Thyroid gland (tissue), 4 donors: ENCODE results near the gene MIER2. TPM values are rescaled to one million over a fixed set of nuclear protein-coding genes. Genes with fewer than 3 reads are reported as not detected.
"Not testable (repeated sequence)": the region's sequence is repeated elsewhere in the genome, so short reads cannot be mapped to it uniquely, and the experiment has no call there.

Experiments
- DNase-seq, 2 donors: peaks; one replicate each; pipeline ENCODE4 v3.0.0-alpha.2; 2019
- H3K27ac ChIP-seq, 3 donors: fragments of 200-600 bp; sonication (generic); 1 replicate in 2 of 3; 2 replicates in 1 of 3; pipeline ENCODE4 v1.5.1; 2016 to 2019; ENCODE audit warnings: mild to moderate bottlenecking in 1 of 3, moderate library complexity in 1 of 3
- H3K27me3 ChIP-seq: fragments of 200-600 bp; sonication (generic); one replicate; pipeline ENCODE4 v1.5.1; 2019
- H3K36me3 ChIP-seq, 2 donors: fragments of 200-600 bp; sonication (generic); one replicate each; pipeline ENCODE4 v1.5.1; 2016 to 2019
- H3K4me1 ChIP-seq, 2 donors: fragments of 200-600 bp; sonication (generic); one replicate each; pipeline ENCODE4 v1.5.1; 2017 to 2019
- H3K4me3 ChIP-seq, 3 donors: fragments of 200-600 bp; sonication (generic); replicated peaks in 1 of 3; 1 replicate in 2 of 3; 2 replicates in 1 of 3; pipeline ENCODE4 v1.5.1; 2016; ENCODE audit warnings: mild to moderate bottlenecking in 1 of 3
- H3K9me3 ChIP-seq: fragments of 200-600 bp; sonication (generic); one replicate; pipeline ENCODE4 v1.5.1; 2017
- POLR2A ChIP-seq, 2 donors: fragments of 450-650 bp; IDR thresholded peaks; one replicate each; pipeline ENCODE4 v1.6.1; 2017; ENCODE audit warnings: antibody characterized with exemption in 2 of 2, mild to moderate bottlenecking in 2 of 2, moderate library complexity in 1 of 2
- WGBS, 2 donors: methylation state at CpG; one replicate each; pipeline ENCODE4 v1.1.5; 2017; 5-methylcytosine and 5-hydroxymethylcytosine counted together
- intact Hi-C: fragments of 100-400 bp; cut with DNase I; formaldehyde crosslinking; loops from one replicate; pipeline ENCODE4 v1.15.1; 2023
- total RNA-seq, 4 donors: library from RNA; depleted of rRNA; stranded (reverse); fragments of >200 nt; gene quantifications; one replicate each; pipeline ENCODE4 v1.2.3, GENCODE V29; 2016
- TF ChIP-seq, protein P1 (sequence below), 6 experiments: fragments of 200-600 bp in 3 of 6; fragments of 450-650 bp in 3 of 6; sonication (generic) in 3 of 6; IDR thresholded peaks; one replicate each; pipeline ENCODE4 v1.5.1; 2016 to 2019; ENCODE audit warnings: antibody characterized with exemption in 6 of 6, mild to moderate bottlenecking in 2 of 6, inconsistent platforms in 1 of 6, moderate library complexity in 1 of 6

MIER2 gene
- total RNA-seq, 4 donors from 2014 or later = 9.0 to 20.1 (median 11.2) TPM

GRCh38 chr19:384799-385169 lies 40.2 kb upstream of the MIER2 start:
- 44 to 54% methylated on average over 9 of the region's 9 CpGs for WGBS, 2 donors
- Histone ChIP-seq H3K27ac (peak overlapping the region in 2 of 3 donors; percentile 3 to 32), H3K4me3 (no peak overlapping the region), H3K4me1 (peaks cover 7 to 24% of the 10 kb centered on the region in 2 donors), H3K27me3 (no peaks in the 10 kb centered on the region), H3K9me3 (no peaks in the 10 kb centered on the region), H3K36me3 (no peaks in the 10 kb centered on the region)
- intact Hi-C loops = no loop called here
- peak; percentile 25 to 77 for DNase-seq
- TF ChIP-seq, protein P1, sequence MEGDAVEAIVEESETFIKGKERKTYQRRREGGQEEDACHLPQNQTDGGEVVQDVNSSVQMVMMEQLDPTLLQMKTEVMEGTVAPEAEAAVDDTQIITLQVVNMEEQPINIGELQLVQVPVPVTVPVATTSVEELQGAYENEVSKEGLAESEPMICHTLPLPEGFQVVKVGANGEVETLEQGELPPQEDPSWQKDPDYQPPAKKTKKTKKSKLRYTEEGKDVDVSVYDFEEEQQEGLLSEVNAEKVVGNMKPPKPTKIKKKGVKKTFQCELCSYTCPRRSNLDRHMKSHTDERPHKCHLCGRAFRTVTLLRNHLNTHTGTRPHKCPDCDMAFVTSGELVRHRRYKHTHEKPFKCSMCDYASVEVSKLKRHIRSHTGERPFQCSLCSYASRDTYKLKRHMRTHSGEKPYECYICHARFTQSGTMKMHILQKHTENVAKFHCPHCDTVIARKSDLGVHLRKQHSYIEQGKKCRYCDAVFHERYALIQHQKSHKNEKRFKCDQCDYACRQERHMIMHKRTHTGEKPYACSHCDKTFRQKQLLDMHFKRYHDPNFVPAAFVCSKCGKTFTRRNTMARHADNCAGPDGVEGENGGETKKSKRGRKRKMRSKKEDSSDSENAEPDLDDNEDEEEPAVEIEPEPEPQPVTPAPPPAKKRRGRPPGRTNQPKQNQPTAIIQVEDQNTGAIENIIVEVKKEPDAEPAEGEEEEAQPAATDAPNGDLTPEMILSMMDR (IDR thresholded peaks at IDR 0.05) = no peak
- no peak for TF ChIP-seq POLR2A (IDR thresholded peaks at IDR 0.05)

- no peaks in the 10 kb centered on the region for H3K27me3 ChIP-seq
- H3K27ac ChIP-seq = peak overlapping the region in 2 of 3 donors; percentile 3 to 32
- no peak overlapping the region for H3K4me3 ChIP-seq
- peaks cover 7 to 21% of the 10 kb centered on the region in 2 donors for H3K4me1 ChIP-seq
- DNase-seq = peak in 1 of 2 donors; percentile 50
- 20 to 41% methylated on average over 16 to 29 of the region's 44 CpGs for WGBS, 2 donors
- no peaks in the 10 kb centered on the region for H3K36me3 ChIP-seq
- TF ChIP-seq POLR2A (IDR thresholded peaks at IDR 0.05) = no peak
- TF ChIP-seq, protein P1 (IDR thresholded peaks at IDR 0.05) = peak in 5 of 6 experiments; percentile 37 to 56 (median 46)
- no peaks in the 10 kb centered on the region for H3K9me3 ChIP-seq
- intact Hi-C loops = no loop called here
Observed at GRCh38 chr19:383922-384798, 39.6 kb upstream of the MIER2 start.

GRCh38 chr19:383040-383439 lies 38.4 kb upstream of the MIER2 start:
- intact Hi-C loops = no loop called here
- H3K9me3 ChIP-seq = no peaks in the 10 kb centered on the region
- no peak overlapping the region for H3K27ac ChIP-seq
- H3K27me3 ChIP-seq = no peaks in the 10 kb centered on the region
- 79 to 81% methylated on average over 18 to 19 of the region's 19 CpGs for WGBS, 2 donors
- peaks cover 7 to 14% of the 10 kb centered on the region in 2 donors for H3K4me1 ChIP-seq
- no peak for DNase-seq
- no peak for TF ChIP-seq POLR2A (IDR thresholded peaks at IDR 0.05)
- TF ChIP-seq, protein P1 (IDR thresholded peaks at IDR 0.05) = no peak
- no peak overlapping the region for H3K4me3 ChIP-seq
- H3K36me3 ChIP-seq = no peaks in the 10 kb centered on the region

- H3K36me3 ChIP-seq, H3K27ac ChIP-seq, H3K9me3 ChIP-seq, H3K27me3 ChIP-seq, DNase-seq, intact Hi-C loops, H3K4me3 ChIP-seq: not testable (repeated sequence)
- peaks cover 7 to 14% of the 10 kb centered on the region in 2 donors for H3K4me1 ChIP-seq
- WGBS, 2 donors = 77 to 86% methylated on average over 9 of the region's 9 CpGs
Observed at GRCh38 chr19:382578-382977, 38.0 kb upstream of the MIER2 start.

GRCh38 chr19:381901-382300 lies 37.3 kb upstream of the MIER2 start:
- peaks cover 7 to 14% of the 10 kb centered on the region in 2 donors for H3K4me1 ChIP-seq
- H3K36me3 ChIP-seq, DNase-seq, H3K27me3 ChIP-seq, intact Hi-C loops, H3K9me3 ChIP-seq, H3K4me3 ChIP-seq, H3K27ac ChIP-seq: not testable (repeated sequence)
- 81 to 88% methylated on average over 11 of the region's 11 CpGs for WGBS, 2 donors

DNA sequence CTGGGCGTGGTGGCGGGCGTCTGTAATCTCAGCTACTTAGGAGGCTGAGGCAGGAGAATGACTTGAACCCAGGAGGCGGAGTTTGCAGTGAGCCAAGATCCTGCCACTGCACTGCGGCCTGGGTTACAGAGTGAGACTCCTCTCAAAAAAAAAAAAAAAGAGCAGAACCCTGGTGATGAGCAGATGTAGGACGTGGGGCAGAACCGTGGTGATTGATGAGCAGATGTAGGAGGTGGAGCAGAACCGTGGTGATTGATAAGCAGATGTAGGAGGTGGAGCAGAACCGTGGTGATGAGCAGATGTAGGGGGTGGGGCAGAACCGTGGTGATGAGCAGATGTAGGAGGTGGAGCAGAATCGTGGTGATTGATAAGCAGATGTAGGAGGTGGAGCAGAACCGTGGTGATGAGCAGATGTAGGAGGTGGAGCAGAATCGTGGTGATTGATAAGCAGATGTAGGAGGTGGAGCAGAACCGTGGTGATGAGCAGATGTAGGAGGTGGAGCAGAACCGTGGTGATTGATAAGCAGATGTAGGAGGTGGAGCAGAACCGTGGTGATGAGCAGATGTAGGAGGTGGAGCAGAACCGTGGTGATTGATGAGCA lies 36.1 kb upstream of the MIER2 start:
- H3K4me1 ChIP-seq = peaks cover 7 to 14% of the 10 kb centered on the region in 2 donors
- H3K36me3 ChIP-seq, H3K9me3 ChIP-seq, H3K4me3 ChIP-seq, H3K27me3 ChIP-seq, H3K27ac ChIP-seq, intact Hi-C loops, DNase-seq: not testable (repeated sequence)
- WGBS, 2 donors = 85 to 88% methylated on average over 15 of the region's 17 CpGs
